HCT116 (cell line): ENCODE measurements around the gene CFL1. TPM values are rescaled to one million over a fixed set of nuclear protein-coding genes. Genes with fewer than 3 reads are reported as not detected.
A peak's percentile ranks its signal among the peaks of the same experiment; 100 is the strongest.

ENCODE experiments used
- ATAC-seq: fragments of 200-7000 bp; cut with Tn5 transposase; 2 replicates; pipeline ENCODE4 v1.9.1; 2020; ENCODE audit warnings: mild to moderate bottlenecking, moderate library complexity
- BruUV-seq: library from RNA; stranded (reverse); fragments of 400-500 nt; replicated peaks from 2 replicates; lab custom pipeline; 2021; lab: Mats Ljungman, UMichigan
- CTCF ChIA-PET: fragments of 300-600 bp; sonication (Branson Sonifier 250); formaldehyde crosslinking; loops from one replicate; lab custom pipeline; 2021; ENCODE audit warnings: antibody characterized with exemption; lab: Charles Lee
- POLR2A ChIA-PET: fragments of 300-600, 350-600 bp; sonication (Branson Sonifier 250); formaldehyde crosslinking; loops from one replicate; lab custom pipeline; 2021; ENCODE audit warnings: antibody characterized with exemption; lab: Charles Lee
- RAD21 ChIA-PET, 2 experiments: fragments of 300-600 bp; sonication (Branson Sonifier 250); formaldehyde crosslinking; loops; one replicate each; lab custom pipeline; 2023; ENCODE audit warnings: low total read pairs in 2 of 2; ENCODE audit not compliant: uncharacterized antibody in 2 of 2, unreplicated experiment in 2 of 2, low non-redundant PET in 1 of 2; lab: Charles Lee
- DNase-seq: peaks from one replicate; pipeline ENCODE4 v3.0.0-alpha.2; 2010; ENCODE audit warnings: low read depth, low spot score
- H2AFZ ChIP-seq: fragments of 200-600 bp; shearing (Covaris generic), sonication (generic); 2 replicates; pipeline ENCODE4 v1.6.1; 2017; ENCODE audit warnings: low read depth, mixed run types, mixed read lengths, antibody characterized with exemption, low read length; ENCODE audit not compliant: poor library complexity, severe bottlenecking
- H3K27ac ChIP-seq: 2 replicates; pipeline ENCODE4 v1.5.1; 2012; ENCODE audit warnings: low read depth, low read length
- H3K27me3 ChIP-seq: fragments of 200-600 bp; sonication (generic); 2 replicates; pipeline ENCODE4 v1.6.1; 2016; ENCODE audit warnings: mixed run types, low read length, mixed read lengths; ENCODE audit not compliant: insufficient read depth
- H3K36me3 ChIP-seq, 2 experiments: fragments of 200-500 bp in 1 of 2; fragments of 200-600 bp in 1 of 2; sonication (Bioruptor generic) in 1 of 2; sonication (generic) in 1 of 2; 2 replicates each; pipeline versions ENCODE4 v1.5.1 to v1.6.1; 2014 to 2016; ENCODE audit warnings: low read length in 2 of 2, inconsistent platforms in 1 of 2, mixed read lengths in 1 of 2, mixed run types in 1 of 2; ENCODE audit not compliant: insufficient read depth in 2 of 2, control insufficient read depth in 1 of 2
- H3K4me1 ChIP-seq, 2 experiments: fragments of 200-600 bp in 1 of 2; sonication (generic) in 1 of 2; 2 replicates each; pipeline versions ENCODE4 v1.5.1 to v1.6.1; 2012 to 2017; ENCODE audit warnings: low read length in 2 of 2, inconsistent platforms in 1 of 2, mild to moderate bottlenecking in 1 of 2, mixed read lengths in 1 of 2, mixed run types in 1 of 2, moderate library complexity in 1 of 2; ENCODE audit not compliant: insufficient read depth in 2 of 2, control insufficient read depth in 1 of 2
- H3K4me2 ChIP-seq: fragments of 200-600 bp; sonication (generic); 2 replicates; pipeline ENCODE4 v1.6.1; 2017; ENCODE audit warnings: mixed run types, low read length, mixed read lengths
- H3K4me3 ChIP-seq, 2 experiments: fragments of 200-600 bp in 1 of 2; sonication (generic) in 1 of 2; replicated peaks in 1 of 2; 2 replicates each; pipeline ENCODE4 v1.5.1; 2011 to 2016; ENCODE audit warnings: low read length in 2 of 2, control low read depth in 1 of 2, low read depth in 1 of 2, mild to moderate bottlenecking in 1 of 2, mixed read lengths in 1 of 2, mixed run types in 1 of 2
- H3K79me2 ChIP-seq: fragments of 200-600 bp; sonication (generic); 2 replicates; pipeline ENCODE4 v1.6.1; 2017; ENCODE audit warnings: mild to moderate bottlenecking, mixed run types, low read length, moderate library complexity, mixed read lengths; ENCODE audit not compliant: insufficient read depth
- H3K9ac ChIP-seq: fragments of 200-600 bp; sonication (generic); 2 replicates; pipeline ENCODE4 v1.6.1; 2016; ENCODE audit warnings: low read length, mixed read lengths
- H3K9me2 ChIP-seq: fragments of 200-600 bp; sonication (generic), shearing (Covaris generic); 2 replicates; pipeline ENCODE4 v1.6.1; 2017; ENCODE audit warnings: mixed run types, mild to moderate bottlenecking, moderate library complexity; ENCODE audit not compliant: insufficient read depth
- H3K9me3 ChIP-seq, 2 experiments: fragments of 200-500 bp in 1 of 2; fragments of 200-600 bp in 1 of 2; sonication (Bioruptor generic) in 1 of 2; sonication (generic) in 1 of 2; 2 replicates each; pipeline ENCODE4 v1.6.1; 2014 to 2017; ENCODE audit warnings: low read length in 2 of 2, mixed read lengths in 2 of 2, inconsistent platforms in 1 of 2, low read depth in 1 of 2, mild to moderate bottlenecking in 1 of 2, mixed run types in 1 of 2, moderate library complexity in 1 of 2; ENCODE audit not compliant: control insufficient read depth in 1 of 2, insufficient read depth in 1 of 2
- H4K20me1 ChIP-seq: fragments of 200-600 bp; sonication (generic), shearing (Covaris generic); 2 replicates; pipeline ENCODE4 v1.6.1; 2017; ENCODE audit warnings: mixed run types, mild to moderate bottlenecking, moderate library complexity; ENCODE audit not compliant: insufficient read depth
- CBX3 ChIP-seq: IDR thresholded peaks from 2 replicates; pipeline ENCODE4 v1.6.1; 2012; ENCODE audit warnings: low read depth
- EGR1 ChIP-seq: IDR thresholded peaks from 2 replicates; pipeline ENCODE4 v1.6.1; 2012; ENCODE audit warnings: low read depth
- ELF1 ChIP-seq: IDR thresholded peaks from 2 replicates; pipeline ENCODE4 v1.6.1; 2012; ENCODE audit warnings: low read depth, borderline replicate concordance
- FOSL1 ChIP-seq: IDR thresholded peaks from 2 replicates; pipeline ENCODE4 v1.6.1; 2012; ENCODE audit warnings: low read depth
- JUND ChIP-seq: IDR thresholded peaks from 2 replicates; pipeline ENCODE4 v1.6.1; 2012
- POLR2A ChIP-seq: IDR thresholded peaks from 2 replicates; pipeline ENCODE4 v1.7.0; 2011; ENCODE audit warnings: borderline replicate concordance; ENCODE audit not compliant: insufficient read depth, insufficient read length; ENCODE audit errors: extremely low read depth
- POLR2AphosphoS5 ChIP-seq: IDR thresholded peaks from 2 replicates; pipeline ENCODE4 v1.6.1; 2011; ENCODE audit warnings: mild to moderate bottlenecking, low read depth, low read length, moderate library complexity
- RAD21 ChIP-seq: IDR thresholded peaks from 2 replicates; pipeline ENCODE4 v1.6.1; 2012; ENCODE audit warnings: low read depth, mild to moderate bottlenecking
- REST ChIP-seq: IDR thresholded peaks from 2 replicates; pipeline ENCODE4 v1.6.1; 2012; ENCODE audit warnings: low read depth
- SIN3A ChIP-seq: IDR thresholded peaks from 2 replicates; pipeline ENCODE4 v1.6.1; 2012; ENCODE audit warnings: low read depth
- SP1 ChIP-seq: IDR thresholded peaks from 2 replicates; pipeline ENCODE4 v1.6.1; 2012; ENCODE audit warnings: low read depth
- SRF ChIP-seq: IDR thresholded peaks from 2 replicates; pipeline ENCODE4 v1.6.1; 2012; ENCODE audit warnings: low read depth
- TCF7L2 ChIP-seq: IDR thresholded peaks from 2 replicates; pipeline ENCODE4 v1.7.0; 2011; ENCODE audit warnings: borderline replicate concordance, inconsistent platforms; ENCODE audit not compliant: insufficient read depth, insufficient read length; ENCODE audit errors: extremely low read depth
- YY1 ChIP-seq: IDR thresholded peaks from 2 replicates; pipeline ENCODE4 v1.6.1; 2011; ENCODE audit warnings: low read length, low read depth, moderate library complexity, mild to moderate bottlenecking; ENCODE audit not compliant: insufficient replicate concordance; ENCODE audit errors: extremely low read depth
- ZFX ChIP-seq: fragments of 450-650 bp; IDR thresholded peaks from 2 replicates; pipeline ENCODE4 v1.6.1; 2017
- ZNF274 ChIP-seq: fragments of 200-500 bp; sonication (Bioruptor generic); IDR thresholded peaks from 2 replicates; pipeline ENCODE4 v1.6.1; 2014; ENCODE audit warnings: mild to moderate bottlenecking, low read depth, low read length, inconsistent platforms
- intact Hi-C: fragments of 100-400 bp; cut with micrococcal nuclease; formaldehyde crosslinking; loops from 2 replicates; pipeline ENCODE4 v1.10.0; 2022
- total RNA-seq: library from RNA; stranded (reverse); gene quantifications from one replicate; pipeline ENCODE4 v1.2.1, GENCODE V29; 2021; ENCODE audit not compliant: unreplicated experiment
- TF ChIP-seq, protein P1 (sequence below): IDR thresholded peaks from 2 replicates; pipeline ENCODE4 v1.6.1; 2012
- TF ChIP-seq, protein P2 (sequence below): IDR thresholded peaks from 2 replicates; pipeline ENCODE4 v1.6.1; 2011; ENCODE audit warnings: mild to moderate bottlenecking, low read length, moderate library complexity; ENCODE audit not compliant: insufficient replicate concordance; ENCODE audit errors: extremely low read depth
- TF ChIP-seq, protein P3 (sequence below), 3 experiments: fragments of 200-600 bp in 1 of 3; sonication (generic) in 1 of 3; IDR thresholded peaks in 2 of 3; conservative IDR thresholded peaks in 1 of 3; 2 replicates each; pipeline ENCODE4 v1.5.1; 2012 to 2017; ENCODE audit warnings: low read depth in 2 of 3, low read length in 2 of 3, antibody characterized with exemption in 1 of 3, borderline replicate concordance in 1 of 3, control low read depth in 1 of 3, mild to moderate bottlenecking in 1 of 3, mixed read lengths in 1 of 3, mixed run types in 1 of 3, moderate library complexity in 1 of 3; ENCODE audit not compliant: insufficient read depth in 1 of 3

Gene CFL1
- total RNA-seq, 1 experiment from 2014 or later = 1,270 TPM

DNA sequence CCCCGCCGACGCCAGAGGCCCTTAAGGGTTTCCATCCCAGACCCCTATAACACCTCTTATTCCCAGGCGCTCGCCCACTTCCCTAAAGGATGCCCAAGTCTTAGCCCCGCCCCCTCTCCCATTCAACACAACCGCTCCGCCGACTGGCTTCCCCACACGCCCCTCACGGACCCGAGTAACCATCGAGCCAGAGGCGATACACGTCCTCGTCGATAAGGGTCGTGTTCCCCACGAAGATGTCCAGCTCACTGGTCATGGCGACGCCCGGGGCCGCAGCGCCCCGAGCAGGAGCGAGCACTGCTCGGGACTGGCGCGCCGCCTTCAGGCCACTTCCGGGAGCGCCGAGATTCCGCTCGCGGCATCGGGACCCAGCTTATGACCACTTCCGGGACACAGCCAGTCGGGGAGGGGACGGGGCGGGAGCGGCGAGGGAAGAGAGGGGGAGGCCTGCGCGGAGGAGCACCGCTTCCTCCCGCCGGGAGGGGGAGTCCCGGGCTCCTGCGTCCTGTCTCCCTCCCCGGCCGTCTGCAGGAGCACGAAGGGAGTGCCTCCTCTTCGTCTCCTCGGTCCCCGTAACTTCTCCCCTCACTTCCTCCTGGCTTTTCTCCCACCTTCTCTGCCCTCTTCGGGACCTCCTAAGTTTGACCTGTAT is 30.3 kb upstream of the CFL1 start, which contains the start of gene FIBP:
Gene FIBP (minus strand): TSS at position 309 of the 652 bp plus-strand sequence. CDS start 53 bp downstream, at position 256.
- ATAC-seq = peak; percentile 65
- H3K9ac ChIP-seq = peak within 1 kb of the TSS; percentile 87
- peak within 1 kb of the TSS; percentile 90 to 92 for H3K4me3 ChIP-seq
- no peaks in the 10 kb centered on the region for H3K9me3 ChIP-seq
- peaks cover 14 to 43% of the 10 kb centered on the region in 2 experiments for H3K36me3 ChIP-seq
- ChIA-PET CTCF (interaction anchor here (0.6 to 6.5 kb wide), 28 partner anchors 9 to 256 kb away, joined by 3 to 82 read pairs (median 4); partner anchors contain the start of genes CFL1, CST6, KAT5 and MUS81), POLR2A (interaction anchor here (0.6 to 8.5 kb wide), 11 partner anchors 14 to 176 kb away, joined by 3 to 124 read pairs (median 9); partner anchors contain the start of genes CFL1, FOSL1, KAT5 and MUS81), RAD21 (interaction anchor here (0.6 to 3.0 kb wide), 10 partner anchors 16 to 176 kb away, joined by 3 to 10 read pairs (median 4); partner anchors contain the start of gene KAT5 (in 1 of the 2))
- H4K20me1 ChIP-seq = no peaks in the 10 kb centered on the region
- no peaks in the 10 kb centered on the region for H3K27me3 ChIP-seq
- intact Hi-C loops = loop anchor here (2.0 kb wide), 2 partner anchors 73 to 175 kb away; partner anchors contain the start of genes KAT5 and SART1
- peak; percentile 91 for DNase-seq
- peaks cover 54% of the 10 kb centered on the region for H3K79me2 ChIP-seq
- no peaks in the 10 kb centered on the region for H3K9me2 ChIP-seq
- H3K4me1 ChIP-seq = peaks cover 18 to 73% of the 10 kb centered on the region in 2 experiments
- H3K4me2 ChIP-seq = peak within 1 kb of the TSS; percentile 98
- H3K27ac ChIP-seq = peak within 1 kb of the TSS; percentile 97
- no peak within 1 kb of the TSS for H2AFZ ChIP-seq
- no TSS peak for BruUV-seq
- TF ChIP-seq RAD21 = no peak
- no peak for TF ChIP-seq CBX3
- no peak for TF ChIP-seq SP1
- peak; percentile 8 for TF ChIP-seq TCF7L2
- TF ChIP-seq REST = no peak
- peak; percentile 63 for TF ChIP-seq POLR2A
- no peak for TF ChIP-seq ZNF274
- TF ChIP-seq SIN3A = no peak
- TF ChIP-seq EGR1 = no peak
- TF ChIP-seq JUND = no peak
- TF ChIP-seq, protein P1, sequence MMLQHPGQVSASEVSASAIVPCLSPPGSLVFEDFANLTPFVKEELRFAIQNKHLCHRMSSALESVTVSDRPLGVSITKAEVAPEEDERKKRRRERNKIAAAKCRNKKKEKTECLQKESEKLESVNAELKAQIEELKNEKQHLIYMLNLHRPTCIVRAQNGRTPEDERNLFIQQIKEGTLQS = no peak
- TF ChIP-seq YY1 = peak; percentile 66
- no peak for TF ChIP-seq FOSL1
- TF ChIP-seq POLR2AphosphoS5 = peak; percentile 93
- TF ChIP-seq, protein P2, sequence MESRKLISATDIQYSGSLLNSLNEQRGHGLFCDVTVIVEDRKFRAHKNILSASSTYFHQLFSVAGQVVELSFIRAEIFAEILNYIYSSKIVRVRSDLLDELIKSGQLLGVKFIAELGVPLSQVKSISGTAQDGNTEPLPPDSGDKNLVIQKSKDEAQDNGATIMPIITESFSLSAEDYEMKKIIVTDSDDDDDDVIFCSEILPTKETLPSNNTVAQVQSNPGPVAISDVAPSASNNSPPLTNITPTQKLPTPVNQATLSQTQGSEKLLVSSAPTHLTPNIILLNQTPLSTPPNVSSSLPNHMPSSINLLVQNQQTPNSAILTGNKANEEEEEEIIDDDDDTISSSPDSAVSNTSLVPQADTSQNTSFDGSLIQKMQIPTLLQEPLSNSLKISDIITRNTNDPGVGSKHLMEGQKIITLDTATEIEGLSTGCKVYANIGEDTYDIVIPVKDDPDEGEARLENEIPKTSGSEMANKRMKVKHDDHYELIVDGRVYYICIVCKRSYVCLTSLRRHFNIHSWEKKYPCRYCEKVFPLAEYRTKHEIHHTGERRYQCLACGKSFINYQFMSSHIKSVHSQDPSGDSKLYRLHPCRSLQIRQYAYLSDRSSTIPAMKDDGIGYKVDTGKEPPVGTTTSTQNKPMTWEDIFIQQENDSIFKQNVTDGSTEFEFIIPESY = peak; percentile 49
- TF ChIP-seq ELF1 = no peak
- TF ChIP-seq, protein P3, sequence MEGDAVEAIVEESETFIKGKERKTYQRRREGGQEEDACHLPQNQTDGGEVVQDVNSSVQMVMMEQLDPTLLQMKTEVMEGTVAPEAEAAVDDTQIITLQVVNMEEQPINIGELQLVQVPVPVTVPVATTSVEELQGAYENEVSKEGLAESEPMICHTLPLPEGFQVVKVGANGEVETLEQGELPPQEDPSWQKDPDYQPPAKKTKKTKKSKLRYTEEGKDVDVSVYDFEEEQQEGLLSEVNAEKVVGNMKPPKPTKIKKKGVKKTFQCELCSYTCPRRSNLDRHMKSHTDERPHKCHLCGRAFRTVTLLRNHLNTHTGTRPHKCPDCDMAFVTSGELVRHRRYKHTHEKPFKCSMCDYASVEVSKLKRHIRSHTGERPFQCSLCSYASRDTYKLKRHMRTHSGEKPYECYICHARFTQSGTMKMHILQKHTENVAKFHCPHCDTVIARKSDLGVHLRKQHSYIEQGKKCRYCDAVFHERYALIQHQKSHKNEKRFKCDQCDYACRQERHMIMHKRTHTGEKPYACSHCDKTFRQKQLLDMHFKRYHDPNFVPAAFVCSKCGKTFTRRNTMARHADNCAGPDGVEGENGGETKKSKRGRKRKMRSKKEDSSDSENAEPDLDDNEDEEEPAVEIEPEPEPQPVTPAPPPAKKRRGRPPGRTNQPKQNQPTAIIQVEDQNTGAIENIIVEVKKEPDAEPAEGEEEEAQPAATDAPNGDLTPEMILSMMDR (IDR thresholded peaks at IDR 0.05 in 2 of 3, conservative IDR thresholded peaks at IDR 0.05 in 1 of 3; ENCODE audit: borderline replicate concordance in 1 of 3, insufficient read depth in 1 of 3, low read depth in 2 of 3, low read length in 2 of 3) = peak in 2 of 3 experiments; percentile 68 to 78; a peak in 4 of 6 replicates
- no peak for TF ChIP-seq ZFX
- no peak for TF ChIP-seq SRF
